OCI-LY7 (cell line): Measurements from ENCODE around the gene C1orf226. TPM values are rescaled to one million over a fixed set of nuclear protein-coding genes. Genes with fewer than 3 reads are reported as not detected.

Experiments used
- BruUV-seq: library from RNA; stranded (reverse); fragments of 400-500 nt; replicated peaks from 2 replicates; lab custom pipeline; 2021; lab: Mats Ljungman, UMichigan
- CTCF ChIA-PET: fragments of 300-600 bp; sonication (Branson Sonifier 250); formaldehyde crosslinking; loops from one replicate; lab custom pipeline; 2022; ENCODE audit warnings: antibody characterized with exemption; ENCODE audit not compliant: unreplicated experiment; lab: Charles Lee
- POLR2A ChIA-PET: fragments of 300-600 bp; sonication (Branson Sonifier 250); formaldehyde crosslinking; loops from one replicate; lab custom pipeline; 2022; ENCODE audit warnings: antibody characterized with exemption; lab: Charles Lee
- DNase-seq: peaks from one replicate; pipeline ENCODE4 v3.0.0-alpha.2; 2015; ENCODE audit warnings: low spot score
- H2AFZ ChIP-seq: fragments of 200-600 bp; sonication (generic), shearing (Covaris generic); 2 replicates; pipeline ENCODE4 v1.6.1; 2014; ENCODE audit warnings: mild to moderate bottlenecking, antibody characterized with exemption, low read length, moderate library complexity
- H3K27ac ChIP-seq: fragments of 200-600 bp; sonication (generic); 2 replicates; pipeline ENCODE4 v1.5.1; 2014; ENCODE audit warnings: mixed run types, low read depth, mild to moderate bottlenecking, moderate library complexity, low read length, inconsistent platforms; ENCODE audit not compliant: poor library complexity, severe bottlenecking
- H3K36me3 ChIP-seq: fragments of 200-600 bp; sonication (generic); 2 replicates; pipeline ENCODE4 v1.6.1; 2014; ENCODE audit warnings: mild to moderate bottlenecking, antibody characterized with exemption, low read length, moderate library complexity, mixed read lengths; ENCODE audit not compliant: insufficient read depth
- H3K4me1 ChIP-seq: fragments of 200-600 bp; sonication (generic); 2 replicates; pipeline ENCODE4 v1.5.1; 2014; ENCODE audit warnings: mild to moderate bottlenecking, low read length; ENCODE audit not compliant: insufficient read depth, poor library complexity, severe bottlenecking
- H3K4me2 ChIP-seq: fragments of 200-600 bp; sonication (generic); 2 replicates; pipeline ENCODE4 v1.6.1; 2014; ENCODE audit warnings: mild to moderate bottlenecking, low read length
- H3K4me3 ChIP-seq: fragments of 200-600 bp; sonication (generic); 2 replicates; pipeline ENCODE4 v1.5.1; 2014; ENCODE audit warnings: mild to moderate bottlenecking, low read depth, low read length; ENCODE audit not compliant: poor library complexity, severe bottlenecking
- H3K79me2 ChIP-seq: fragments of 200-600 bp; sonication (generic); 2 replicates; pipeline ENCODE4 v1.6.1; 2016; ENCODE audit warnings: low read depth, mild to moderate bottlenecking, low read length, moderate library complexity, mixed read lengths; ENCODE audit not compliant: insufficient read depth
- H3K9me2 ChIP-seq: fragments of 200-600 bp; sonication (generic); 2 replicates; pipeline ENCODE4 v1.6.1; 2016; ENCODE audit warnings: mild to moderate bottlenecking, low read length, mixed read lengths; ENCODE audit not compliant: insufficient read depth
- H3K9me3 ChIP-seq: fragments of 200-600 bp; sonication (generic); 2 replicates; pipeline ENCODE4 v1.6.1; 2014; ENCODE audit warnings: mild to moderate bottlenecking, mixed run types, low read length, mixed read lengths
- H4K20me1 ChIP-seq: fragments of 200-600 bp; sonication (generic); 2 replicates; pipeline ENCODE4 v1.6.1; 2014; ENCODE audit warnings: mild to moderate bottlenecking, antibody characterized with exemption, low read length, moderate library complexity, mixed read lengths; ENCODE audit not compliant: insufficient read depth
- EZH2phosphoT487 ChIP-seq: fragments of 200-600 bp; sonication (generic); IDR thresholded peaks from 2 replicates; pipeline ENCODE4 v1.6.1; 2018; ENCODE audit warnings: low read depth, borderline replicate concordance, mild to moderate bottlenecking, mixed run types, antibody characterized with exemption, low read length, moderate library complexity, mixed read lengths
- intact Hi-C: fragments of 100-400 bp; cut with micrococcal nuclease; formaldehyde crosslinking; loops from one replicate; pipeline ENCODE4 v1.10.0; 2022; ENCODE audit not compliant: unreplicated experiment
- total RNA-seq, 2 experiments: library from RNA; depleted of rRNA in 1 of 2; stranded (reverse); fragments of >200 nt in 1 of 2; shearing (Covaris generic) in 1 of 2; gene quantifications; 2 replicates each; pipeline ENCODE4 v1.2.3, GENCODE V29; 2014 to 2022
- TF ChIP-seq, protein P1 (sequence below): fragments of 200-600 bp; sonication (generic); conservative IDR thresholded peaks from 2 replicates; pipeline ENCODE4 v1.5.1; 2014; ENCODE audit warnings: mild to moderate bottlenecking, antibody characterized with exemption, low read length, moderate library complexity, mixed read lengths

Gene C1orf226
- total RNA-seq, 2 experiments from 2014 or later, result not detected

DNA sequence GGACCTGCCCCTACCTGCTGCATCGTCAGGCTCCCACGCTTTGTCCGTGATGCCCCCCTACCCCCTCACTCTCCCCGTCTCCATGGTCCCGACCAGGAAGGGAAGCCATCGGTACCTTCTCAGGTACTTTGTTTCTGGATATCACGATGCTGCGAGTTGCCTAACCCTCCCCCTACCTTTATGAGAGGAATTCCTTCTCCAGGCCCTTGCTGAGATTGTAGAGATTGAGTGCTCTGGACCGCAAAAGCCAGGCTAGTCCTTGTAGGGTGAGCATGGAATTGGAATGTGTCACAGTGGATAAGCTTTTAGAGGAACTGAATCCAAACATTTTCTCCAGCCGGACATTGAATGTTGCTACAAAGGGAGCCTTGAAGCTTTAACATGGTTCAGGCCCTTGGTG, 13.8 kb upstream of the C1orf226 start:
- no peak overlapping the region for H3K27ac ChIP-seq
- no peak for DNase-seq
- ChIA-PET CTCF (no interaction called here), POLR2A (interaction anchor here (0.9 kb wide), 1 partner anchor 21 kb away, joined by 4 read pairs; no protein-coding TSS in a partner anchor)
- no peaks in the 10 kb centered on the region for H3K4me1 ChIP-seq
- H3K4me3 ChIP-seq, result no peak overlapping the region
- H3K9me3 ChIP-seq, result no peaks in the 10 kb centered on the region
- H4K20me1 ChIP-seq, result no peaks in the 10 kb centered on the region
- no peak overlapping the region for H2AFZ ChIP-seq
- no peaks in the 10 kb centered on the region for H3K79me2 ChIP-seq
- intact Hi-C loops, result no loop called here
- no peak overlapping the region for H3K4me2 ChIP-seq
- no TSS peak for BruUV-seq
- H3K9me2 ChIP-seq, result no peaks in the 10 kb centered on the region
- TF ChIP-seq EZH2phosphoT487, result no peak
- TF ChIP-seq, protein P1, sequence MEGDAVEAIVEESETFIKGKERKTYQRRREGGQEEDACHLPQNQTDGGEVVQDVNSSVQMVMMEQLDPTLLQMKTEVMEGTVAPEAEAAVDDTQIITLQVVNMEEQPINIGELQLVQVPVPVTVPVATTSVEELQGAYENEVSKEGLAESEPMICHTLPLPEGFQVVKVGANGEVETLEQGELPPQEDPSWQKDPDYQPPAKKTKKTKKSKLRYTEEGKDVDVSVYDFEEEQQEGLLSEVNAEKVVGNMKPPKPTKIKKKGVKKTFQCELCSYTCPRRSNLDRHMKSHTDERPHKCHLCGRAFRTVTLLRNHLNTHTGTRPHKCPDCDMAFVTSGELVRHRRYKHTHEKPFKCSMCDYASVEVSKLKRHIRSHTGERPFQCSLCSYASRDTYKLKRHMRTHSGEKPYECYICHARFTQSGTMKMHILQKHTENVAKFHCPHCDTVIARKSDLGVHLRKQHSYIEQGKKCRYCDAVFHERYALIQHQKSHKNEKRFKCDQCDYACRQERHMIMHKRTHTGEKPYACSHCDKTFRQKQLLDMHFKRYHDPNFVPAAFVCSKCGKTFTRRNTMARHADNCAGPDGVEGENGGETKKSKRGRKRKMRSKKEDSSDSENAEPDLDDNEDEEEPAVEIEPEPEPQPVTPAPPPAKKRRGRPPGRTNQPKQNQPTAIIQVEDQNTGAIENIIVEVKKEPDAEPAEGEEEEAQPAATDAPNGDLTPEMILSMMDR, result no peak
- no peaks in the 10 kb centered on the region for H3K36me3 ChIP-seq

DNA sequence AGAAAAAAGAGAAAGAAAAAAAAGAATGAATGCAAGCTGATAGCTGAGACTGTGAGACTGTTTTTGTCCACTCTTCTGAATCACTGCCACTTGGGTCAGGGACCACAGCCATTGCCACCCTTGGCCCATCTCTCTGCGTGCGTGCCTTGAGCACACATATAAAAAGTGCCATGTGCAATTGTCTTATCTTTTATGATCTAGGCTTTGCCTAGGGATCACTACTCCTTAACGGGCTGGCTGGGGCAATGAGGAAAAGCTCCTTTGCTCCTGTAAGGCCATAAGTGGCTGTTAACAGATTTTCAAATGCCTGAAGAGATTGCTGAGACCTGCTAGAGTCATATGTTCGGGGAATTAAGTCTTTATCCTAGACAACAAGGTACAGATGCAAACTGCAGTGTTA, 13.1 kb upstream of the C1orf226 start:
- no peaks in the 10 kb centered on the region for H3K9me3 ChIP-seq
- H3K79me2 ChIP-seq, result no peaks in the 10 kb centered on the region
- H3K4me3 ChIP-seq, result no peak overlapping the region
- H3K9me2 ChIP-seq, result no peaks in the 10 kb centered on the region
- POLR2A ChIA-PET, result interaction anchor here (0.9 kb wide), 1 partner anchor 21 kb away, joined by 4 read pairs; no protein-coding TSS in a partner anchor
- H2AFZ ChIP-seq, result no peak overlapping the region
- no peak for DNase-seq
- no TSS peak for BruUV-seq
- H4K20me1 ChIP-seq, result no peaks in the 10 kb centered on the region
- no peak overlapping the region for H3K27ac ChIP-seq
- no peaks in the 10 kb centered on the region for H3K4me1 ChIP-seq
- CTCF ChIA-PET, result no interaction called here
- TF ChIP-seq, protein P1, result no peak
- intact Hi-C loops, result no loop called here
- H3K4me2 ChIP-seq, result no peak overlapping the region
- no peaks in the 10 kb centered on the region for H3K36me3 ChIP-seq

GRCh38 chr1:162369571-162369970, 12.0 kb upstream of the C1orf226 start:
- Histone ChIP-seq H3K9me3 (no peaks in the 10 kb centered on the region), H3K9me2 (no peaks in the 10 kb centered on the region), H3K4me3 (no peak overlapping the region), H4K20me1 (no peaks in the 10 kb centered on the region), H3K79me2 (no peaks in the 10 kb centered on the region), H3K4me2 (no peak overlapping the region), H3K36me3 (no peaks in the 10 kb centered on the region), H3K27ac (no peak overlapping the region), H3K4me1 (no peaks in the 10 kb centered on the region), H2AFZ (no peak overlapping the region)
- BruUV-seq, result no TSS peak
- intact Hi-C loops, result no loop called here
- POLR2A ChIA-PET, result no interaction called here
- CTCF ChIA-PET, result no interaction called here
- no peak for DNase-seq
- TF ChIP-seq, protein P1, result no peak
- TF ChIP-seq EZH2phosphoT487, result no peak
